Karpas-422 (cell line): Measurements from ENCODE around the gene CDC42SE2. TPM values are rescaled to one million over a fixed set of nuclear protein-coding genes. Genes with fewer than 3 reads are reported as not detected.
"Not testable (repeated sequence)": the region's sequence is repeated elsewhere in the genome, so short reads cannot be mapped to it uniquely, and the experiment has no call there.

ENCODE experiments used
- DNase-seq: peaks from one replicate; pipeline ENCODE4 v3.0.0-alpha.2; 2015
- H2AFZ ChIP-seq: fragments of 200-600 bp; sonication (generic); 2 replicates; pipeline ENCODE4 v1.6.1; 2014; ENCODE audit warnings: antibody characterized with exemption, low read length, mixed read lengths
- H3K27ac ChIP-seq: fragments of 200-600 bp; sonication (generic); 2 replicates; pipeline ENCODE4 v1.5.1; 2014; ENCODE audit warnings: mild to moderate bottlenecking, low read length, moderate library complexity
- H3K27me3 ChIP-seq: fragments of 200-600 bp; sonication (generic); 2 replicates; pipeline ENCODE4 v1.6.1; 2014; ENCODE audit warnings: low read length, mixed read lengths
- H3K36me3 ChIP-seq: fragments of 200-600 bp; sonication (generic); 2 replicates; pipeline ENCODE4 v1.6.1; 2014; ENCODE audit warnings: low read length, mixed read lengths; ENCODE audit not compliant: insufficient read depth
- H3K4me1 ChIP-seq: fragments of 200-600 bp; sonication (generic); 2 replicates; pipeline ENCODE4 v1.6.1; 2014; ENCODE audit warnings: mild to moderate bottlenecking, low read length, mixed read lengths
- H3K4me2 ChIP-seq: fragments of 200-600 bp; sonication (generic); 2 replicates; pipeline ENCODE4 v1.6.1; 2014; ENCODE audit warnings: low read length, low read depth, mild to moderate bottlenecking; ENCODE audit not compliant: poor library complexity, severe bottlenecking
- H3K4me3 ChIP-seq: fragments of 200-600 bp; sonication (generic); 2 replicates; pipeline ENCODE4 v1.5.1; 2014; ENCODE audit warnings: mild to moderate bottlenecking, antibody characterized with exemption, low read length, mixed read lengths
- H3K79me2 ChIP-seq: fragments of 200-600 bp; sonication (generic); 2 replicates; pipeline ENCODE4 v1.6.1; 2014; ENCODE audit warnings: mild to moderate bottlenecking, low read length, mixed read lengths
- H3K9ac ChIP-seq: fragments of 200-600 bp; sonication (generic); 2 replicates; pipeline ENCODE4 v1.6.0; 2014; ENCODE audit warnings: low read length
- H3K9me2 ChIP-seq: fragments of 200-600 bp; sonication (generic), shearing (Covaris generic); replicated peaks from 2 replicates; pipeline ENCODE4 v1.6.0; 2014; ENCODE audit warnings: mild to moderate bottlenecking, low read length, moderate library complexity; ENCODE audit not compliant: insufficient read depth
- H3K9me3 ChIP-seq: fragments of 300-700, 200-600 bp; sonication (generic); 2 replicates; pipeline ENCODE4 v1.6.1; 2014; ENCODE audit warnings: low read length, mixed read lengths
- H4K20me1 ChIP-seq: fragments of 200-600 bp; sonication (generic); 2 replicates; pipeline ENCODE4 v1.6.1; 2014; ENCODE audit warnings: mild to moderate bottlenecking, antibody characterized with exemption, low read length, low read depth; ENCODE audit not compliant: insufficient read depth
- total RNA-seq: library from RNA; depleted of rRNA; stranded (reverse); fragments of >200 nt; shearing (Covaris generic); gene quantifications from 2 replicates; pipeline ENCODE4 v1.2.3, GENCODE V29; 2014; ENCODE audit warnings: low replicate concordance

The CDC42SE2 gene
- total RNA-seq, 1 experiment from 2014 or later, result 143 TPM

GRCh38 chr5:131393498-131393968 is 129.7 kb downstream of the CDC42SE2 start:
- H3K36me3 ChIP-seq, result peaks cover 71% of the 10 kb centered on the region
- no peak overlapping the region for H3K9ac ChIP-seq
- no peak overlapping the region for H2AFZ ChIP-seq
- peaks cover 24% of the 10 kb centered on the region; the same call in 1 of the 2 replicates for H3K79me2 ChIP-seq
- no peak overlapping the region for H3K4me2 ChIP-seq
- H3K9me2 ChIP-seq, result no peaks in the 10 kb centered on the region
- no peaks in the 10 kb centered on the region for H4K20me1 ChIP-seq
- DNase-seq, result no peak
- H3K4me3 ChIP-seq, result no peak overlapping the region
- no peaks in the 10 kb centered on the region for H3K9me3 ChIP-seq
- H3K27me3 ChIP-seq, result no peaks in the 10 kb centered on the region
- 0 out of 2 replicates have a peak, but pooled peaks cover 2% of the 10 kb centered on the region for H3K4me1 ChIP-seq
- no peak overlapping the region for H3K27ac ChIP-seq

- Histone ChIP-seq H3K27me3 (no peaks in the 10 kb centered on the region), H3K4me3 (no peak overlapping the region), H3K27ac (no peak overlapping the region), H3K36me3 (peaks cover 75% of the 10 kb centered on the region), H3K9ac (no peak overlapping the region), H3K4me1 (0 out of 2 replicates have a peak, but pooled peaks cover 2% of the 10 kb centered on the region), H3K9me2 (no peaks in the 10 kb centered on the region), H3K9me3 (no peaks in the 10 kb centered on the region), H3K4me2 (no peak overlapping the region), H3K79me2 (peaks cover 20% of the 10 kb centered on the region; the same call in 1 of the 2 replicates), H2AFZ (no peak overlapping the region), H4K20me1 (no peaks in the 10 kb centered on the region)
- no peak for DNase-seq
These were observed 130.3 kb downstream of the CDC42SE2 start for GRCh38 chr5:131394128-131394527.

- Histone ChIP-seq H3K36me3 (peaks cover 83% of the 10 kb centered on the region), H3K27ac (no peak overlapping the region), H3K4me3 (no peak overlapping the region), H3K79me2 (0 out of 2 replicates have a peak, but pooled peaks cover 12% of the 10 kb centered on the region), H3K9me3 (peaks cover 5% of the 10 kb centered on the region; the same call in 1 of the 2 replicates), H3K9me2 (no peaks in the 10 kb centered on the region), H3K4me1 (0 out of 2 replicates have a peak, but pooled peaks cover 2% of the 10 kb centered on the region), H3K9ac (no peak overlapping the region), H2AFZ (no peak overlapping the region), H4K20me1 (no peaks in the 10 kb centered on the region), H3K4me2 (no peak overlapping the region), H3K27me3 (no peaks in the 10 kb centered on the region)
- no peak for DNase-seq
These were observed 132.2 kb downstream of the CDC42SE2 start for GRCh38 chr5:131396015-131396414.

- no peak overlapping the region for H3K9ac ChIP-seq
- H3K27me3 ChIP-seq, result no peaks in the 10 kb centered on the region
- H3K4me1 ChIP-seq, result 0 out of 2 replicates have a peak, but pooled peaks cover 2% of the 10 kb centered on the region
- H3K36me3 ChIP-seq, result peaks cover 86% of the 10 kb centered on the region
- no peak overlapping the region for H3K4me3 ChIP-seq
- DNase-seq, result no peak
- H2AFZ ChIP-seq, result no peak overlapping the region
- 0 out of 2 replicates have a peak, but pooled peaks cover 12% of the 10 kb centered on the region for H3K79me2 ChIP-seq
- no peak overlapping the region for H3K4me2 ChIP-seq
- H3K9me3 ChIP-seq, result peaks cover 7% of the 10 kb centered on the region; the same call in 1 of the 2 replicates
- no peaks in the 10 kb centered on the region for H3K9me2 ChIP-seq
- no peak overlapping the region for H3K27ac ChIP-seq
- no peaks in the 10 kb centered on the region for H4K20me1 ChIP-seq
These were observed 132.9 kb downstream of the CDC42SE2 start for GRCh38 chr5:131396630-131397273.

GRCh38 chr5:131399007-131399406 is 135.2 kb downstream of the CDC42SE2 start:
- H3K4me1 ChIP-seq, H2AFZ ChIP-seq, H3K4me3 ChIP-seq, H3K27me3 ChIP-seq, H3K9ac ChIP-seq, DNase-seq, H4K20me1 ChIP-seq, H3K9me2 ChIP-seq, H3K79me2 ChIP-seq, H3K4me2 ChIP-seq, H3K27ac ChIP-seq: not testable (repeated sequence)
- H3K36me3 ChIP-seq, result peaks cover 85% of the 10 kb centered on the region
- H3K9me3 ChIP-seq, result peaks cover 13% of the 10 kb centered on the region; the same call in 1 of the 2 replicates

GRCh38 chr5:131400585-131400984 is 136.7 kb downstream of the CDC42SE2 start:
- 0 out of 2 replicates have a peak, but pooled peaks cover 5% of the 10 kb centered on the region for H3K79me2 ChIP-seq
- H2AFZ ChIP-seq, result no peak overlapping the region
- peaks cover 13% of the 10 kb centered on the region; the same call in 1 of the 2 replicates for H3K9me3 ChIP-seq
- no peak overlapping the region for H3K4me3 ChIP-seq
- H3K27ac ChIP-seq, result no peak overlapping the region
- H3K27me3 ChIP-seq, result no peaks in the 10 kb centered on the region
- no peak for DNase-seq
- H4K20me1 ChIP-seq, result no peaks in the 10 kb centered on the region
- H3K9ac ChIP-seq, result no peak overlapping the region
- no peaks in the 10 kb centered on the region for H3K9me2 ChIP-seq
- H3K4me1 ChIP-seq, result no peaks in the 10 kb centered on the region
- H3K4me2 ChIP-seq, result no peak overlapping the region
- peaks cover 84% of the 10 kb centered on the region for H3K36me3 ChIP-seq

GRCh38 chr5:131405674-131406073 is 141.8 kb downstream of the CDC42SE2 start:
- Histone ChIP-seq H3K9ac (no peak overlapping the region), H2AFZ (no peak overlapping the region), H3K9me3 (peaks cover 10% of the 10 kb centered on the region; the same call in 1 of the 2 replicates), H3K27ac (no peak overlapping the region), H3K27me3 (no peaks in the 10 kb centered on the region), H3K79me2 (no peaks in the 10 kb centered on the region), H3K4me2 (no peak overlapping the region), H3K4me3 (no peak overlapping the region), H3K4me1 (no peaks in the 10 kb centered on the region), H3K9me2 (no peaks in the 10 kb centered on the region), H4K20me1 (no peaks in the 10 kb centered on the region), H3K36me3 (peaks cover 56% of the 10 kb centered on the region)
- no peak for DNase-seq

- Histone ChIP-seq H3K4me1 (no peaks in the 10 kb centered on the region), H3K4me2 (no peak overlapping the region), H3K9me2 (no peaks in the 10 kb centered on the region), H3K79me2 (no peaks in the 10 kb centered on the region), H2AFZ (no peak overlapping the region), H3K27me3 (no peaks in the 10 kb centered on the region), H3K36me3 (peaks cover 54% of the 10 kb centered on the region), H4K20me1 (no peaks in the 10 kb centered on the region), H3K27ac (no peak overlapping the region), H3K9ac (no peak overlapping the region), H3K4me3 (no peak overlapping the region), H3K9me3 (peaks cover 8% of the 10 kb centered on the region; the same call in 1 of the 2 replicates)
- DNase-seq, result no peak
These were observed 142.2 kb downstream of the CDC42SE2 start for GRCh38 chr5:131406076-131406475.
